Measurements from ENCODE around the gene ASAH2.

The ASAH2 gene

GRCh38 chr10:50251394-50251793, at the start of gene ASAH2:
TSS of gene ASAH2 (minus strand) at chr10:50251516. CDS start at chr10:50248610, 2,906 bp downstream.
- Mint-ChIP-seq H3K36me3 (ENCODE audit: low read depth) (no peaks in the 10 kb centered on the region), H3K27me3 (ENCODE audit: low read depth) (no peaks in the 10 kb centered on the region)

DNA sequence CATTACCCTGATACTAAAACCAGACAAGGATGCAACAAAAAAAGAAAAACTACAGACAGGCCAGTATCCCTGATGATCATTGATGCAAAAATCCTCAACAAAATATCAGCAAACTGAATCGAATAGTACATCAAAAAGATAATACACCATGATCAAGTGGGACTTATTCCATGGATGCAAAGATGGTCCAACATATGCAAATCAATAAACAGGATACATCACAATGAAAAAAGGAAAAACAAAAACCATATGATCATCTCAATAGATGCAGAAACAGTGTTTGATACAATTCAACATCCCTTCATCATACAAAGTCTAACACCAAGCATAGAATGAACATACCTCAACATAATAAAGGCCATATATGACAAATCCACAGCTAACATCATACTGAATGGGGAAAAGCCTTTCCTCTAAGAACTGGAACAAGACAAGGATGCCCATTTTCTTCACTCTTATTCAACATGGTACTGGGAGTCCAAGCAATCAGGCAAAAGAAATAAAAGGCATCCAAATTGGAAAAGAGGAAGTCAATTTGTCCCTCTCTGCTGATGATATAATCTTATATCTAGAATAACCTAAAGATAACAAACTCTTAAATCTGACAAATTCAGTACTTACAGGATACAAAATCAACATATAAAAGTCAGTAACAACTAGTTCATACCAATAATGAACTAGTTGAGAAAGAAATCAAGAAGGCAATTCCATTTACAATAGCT, 48.8 kb upstream of the ASAH2 start:
- TF ChIP-seq, protein P1, sequence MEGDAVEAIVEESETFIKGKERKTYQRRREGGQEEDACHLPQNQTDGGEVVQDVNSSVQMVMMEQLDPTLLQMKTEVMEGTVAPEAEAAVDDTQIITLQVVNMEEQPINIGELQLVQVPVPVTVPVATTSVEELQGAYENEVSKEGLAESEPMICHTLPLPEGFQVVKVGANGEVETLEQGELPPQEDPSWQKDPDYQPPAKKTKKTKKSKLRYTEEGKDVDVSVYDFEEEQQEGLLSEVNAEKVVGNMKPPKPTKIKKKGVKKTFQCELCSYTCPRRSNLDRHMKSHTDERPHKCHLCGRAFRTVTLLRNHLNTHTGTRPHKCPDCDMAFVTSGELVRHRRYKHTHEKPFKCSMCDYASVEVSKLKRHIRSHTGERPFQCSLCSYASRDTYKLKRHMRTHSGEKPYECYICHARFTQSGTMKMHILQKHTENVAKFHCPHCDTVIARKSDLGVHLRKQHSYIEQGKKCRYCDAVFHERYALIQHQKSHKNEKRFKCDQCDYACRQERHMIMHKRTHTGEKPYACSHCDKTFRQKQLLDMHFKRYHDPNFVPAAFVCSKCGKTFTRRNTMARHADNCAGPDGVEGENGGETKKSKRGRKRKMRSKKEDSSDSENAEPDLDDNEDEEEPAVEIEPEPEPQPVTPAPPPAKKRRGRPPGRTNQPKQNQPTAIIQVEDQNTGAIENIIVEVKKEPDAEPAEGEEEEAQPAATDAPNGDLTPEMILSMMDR (IDR thresholded peaks at IDR 0.05; ENCODE audit: unreplicated experiment in 3 of 3) = no peak
- H3K36me3 Mint-ChIP-seq (ENCODE audit: low read depth) = peaks cover 3% of the 10 kb centered on the region
- H3K27ac Mint-ChIP-seq = no peak overlapping the region
- H3K4me3 Mint-ChIP-seq = no peak overlapping the region
- H3K27me3 Mint-ChIP-seq (ENCODE audit: low read depth) = no peaks in the 10 kb centered on the region
- peaks cover 27% of the 10 kb centered on the region for H3K9me3 Mint-ChIP-seq
- no peaks in the 10 kb centered on the region for H3K4me1 Mint-ChIP-seq

More at GRCh38 chr10:50251394-50251793, at the start of gene ASAH2:
- no peaks in the 10 kb centered on the region for H3K9me3 Mint-ChIP-seq
- no peak within 1 kb of the TSS for H3K27ac Mint-ChIP-seq
- H3K4me3 Mint-ChIP-seq = no peak within 1 kb of the TSS
- no peaks in the 10 kb centered on the region for H3K4me1 Mint-ChIP-seq
- TF ChIP-seq, protein P1 (IDR thresholded peaks at IDR 0.05; ENCODE audit: unreplicated experiment in 3 of 3) = no peak

DNA sequence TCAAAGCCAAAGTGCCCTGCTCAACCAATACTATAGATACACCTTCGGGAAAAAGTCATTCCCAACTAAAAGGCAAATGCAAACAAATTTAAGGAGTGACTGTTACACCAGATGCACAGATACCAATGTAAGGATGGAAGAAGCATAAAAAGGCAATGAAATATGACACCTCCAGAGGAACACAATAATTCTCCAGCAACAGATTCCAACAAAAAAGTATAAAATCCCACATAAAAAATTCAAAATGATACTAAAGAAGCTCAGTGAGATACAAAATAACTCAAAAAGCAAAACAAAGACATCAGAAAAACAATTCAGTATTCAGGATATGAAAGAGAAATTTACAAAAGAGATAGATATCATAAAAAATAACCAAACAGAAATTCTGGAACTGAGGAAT, 44.1 kb upstream of the ASAH2 start:
- Mint-ChIP-seq H3K36me3 (ENCODE audit: low read depth) (peaks cover 3% of the 10 kb centered on the region), H3K4me1 (no peaks in the 10 kb centered on the region), H3K27me3 (ENCODE audit: low read depth) (no peaks in the 10 kb centered on the region), H3K27ac (no peak overlapping the region), H3K9me3 (peaks cover 27% of the 10 kb centered on the region), H3K4me3 (no peak overlapping the region)
- TF ChIP-seq, protein P1 (IDR thresholded peaks at IDR 0.05; ENCODE audit: unreplicated experiment in 3 of 3) = no peak

DNA sequence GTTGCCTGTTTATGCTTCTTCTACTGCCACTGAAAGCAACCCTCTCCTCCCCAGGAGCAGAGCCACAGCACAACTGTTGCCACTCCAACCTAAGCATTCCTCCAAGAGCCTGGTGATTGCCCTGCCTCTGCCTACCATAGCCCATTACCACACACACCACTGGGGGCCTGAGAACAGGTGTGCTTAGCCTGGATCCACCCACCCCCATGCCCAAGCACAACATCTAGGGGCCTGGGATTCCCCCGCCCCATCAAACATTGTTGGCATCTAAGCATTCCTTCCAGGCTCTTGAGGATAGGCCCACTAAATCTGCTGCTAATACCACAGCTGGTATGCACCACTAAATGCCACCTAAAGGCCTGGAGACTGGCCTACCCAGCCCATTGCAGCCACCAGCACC, 43.3 kb upstream of the ASAH2 start:
- H3K9me3 Mint-ChIP-seq = peaks cover 25% of the 10 kb centered on the region

GRCh38 chr10:50293513-50294313, 42.4 kb upstream of the ASAH2 start:
- no peaks in the 10 kb centered on the region for H3K36me3 Mint-ChIP-seq (ENCODE audit: low read depth)
- TF ChIP-seq, protein P1 (IDR thresholded peaks at IDR 0.05; ENCODE audit: unreplicated experiment in 3 of 3) = no peak
- no peak overlapping the region for H3K27ac Mint-ChIP-seq
- peaks cover 16% of the 10 kb centered on the region for H3K9me3 Mint-ChIP-seq
- no peaks in the 10 kb centered on the region for H3K4me1 Mint-ChIP-seq
- no peak overlapping the region for H3K4me3 Mint-ChIP-seq
- H3K27me3 Mint-ChIP-seq (ENCODE audit: low read depth) = no peaks in the 10 kb centered on the region

More for the DNA sequence above, 43.3 kb upstream of the ASAH2 start:
- TF ChIP-seq, protein P1 (IDR thresholded peaks at IDR 0.05; ENCODE audit: unreplicated experiment in 3 of 3) = no peak
- Mint-ChIP-seq H3K27me3 (ENCODE audit: low read depth) (no peaks in the 10 kb centered on the region), H3K4me1 (no peaks in the 10 kb centered on the region), H3K27ac (no peak overlapping the region), H3K36me3 (ENCODE audit: low read depth) (peaks cover 3% of the 10 kb centered on the region), H3K4me3 (no peak overlapping the region)

Data from nephron (organoid).